ENCODE results near the gene CAPNS1.

- no peak for TF ChIP-seq CTCF (IDR thresholded peaks at IDR 0.05; ENCODE audit: insufficient read depth, low read length)
- no peak for TF ChIP-seq POLR2AphosphoS5 (IDR thresholded peaks at IDR 0.05; ENCODE audit: low read depth)
- no peak for TF ChIP-seq GABPA (IDR thresholded peaks at IDR 0.05; ENCODE audit: low read depth)
Measured at GRCh38 chr19:36125557-36125956, 14.3 kb upstream of the CAPNS1 start.

All from HL-60 (cell line).